H1 (cell line): ENCODE data around the gene CIC. TPM values are rescaled to one million over a fixed set of nuclear protein-coding genes. Genes with fewer than 3 reads are reported as not detected.

Source experiments
- KDM1A ChIP-seq: fragments of 200-600, 300-600 bp; sonication (generic); IDR thresholded peaks from 2 replicates; pipeline ENCODE4 v1.7.1; 2016; ENCODE audit warnings: mild to moderate bottlenecking, low read length, borderline replicate concordance
- RXRA ChIP-seq: IDR thresholded peaks from 2 replicates; pipeline ENCODE4 v1.6.1; 2011; ENCODE audit warnings: low read depth, mild to moderate bottlenecking, low read length, moderate library complexity; ENCODE audit not compliant: insufficient read depth
- TEAD4 ChIP-seq: IDR thresholded peaks from 2 replicates; pipeline ENCODE4 v1.6.1; 2012; ENCODE audit warnings: low read depth, low read length, inconsistent platforms, mixed read lengths
- polyA plus RNA-seq, 7 experiments: library from polyadenylated mRNA; depleted of rRNA in 3 of 7; stranded (reverse) in 5 of 7; unstranded in 2 of 7; fragments of >200 nt in 5 of 7; fragments of 200-250 nt in 2 of 7; gene quantifications; 1 replicate in 5 of 7; 2 replicates in 1 of 7; 4 replicates in 1 of 7; pipeline versions ENCODE4 v1.2.1 to v1.2.3, GENCODE V29; 2011 to 2013; ENCODE audit warnings: missing spikeins in 2 of 7, mixed read lengths in 2 of 7
- total RNA-seq: library from RNA; stranded (reverse); fragmentation: NEBNext Ultra II Directional; extraction: Animal tissue kit (Norgen Biotek cat#: 25700); gene quantifications from 2 replicates; pipeline ENCODE4 v1.2.1, GENCODE V29; 2021

CIC gene
- total and polyA plus RNA-seq, 2 of the 8 experiments (the other 6 are each of a cell fraction or from before 2014, with no cell fraction given), result 13.2 to 43.6 TPM

DNA sequence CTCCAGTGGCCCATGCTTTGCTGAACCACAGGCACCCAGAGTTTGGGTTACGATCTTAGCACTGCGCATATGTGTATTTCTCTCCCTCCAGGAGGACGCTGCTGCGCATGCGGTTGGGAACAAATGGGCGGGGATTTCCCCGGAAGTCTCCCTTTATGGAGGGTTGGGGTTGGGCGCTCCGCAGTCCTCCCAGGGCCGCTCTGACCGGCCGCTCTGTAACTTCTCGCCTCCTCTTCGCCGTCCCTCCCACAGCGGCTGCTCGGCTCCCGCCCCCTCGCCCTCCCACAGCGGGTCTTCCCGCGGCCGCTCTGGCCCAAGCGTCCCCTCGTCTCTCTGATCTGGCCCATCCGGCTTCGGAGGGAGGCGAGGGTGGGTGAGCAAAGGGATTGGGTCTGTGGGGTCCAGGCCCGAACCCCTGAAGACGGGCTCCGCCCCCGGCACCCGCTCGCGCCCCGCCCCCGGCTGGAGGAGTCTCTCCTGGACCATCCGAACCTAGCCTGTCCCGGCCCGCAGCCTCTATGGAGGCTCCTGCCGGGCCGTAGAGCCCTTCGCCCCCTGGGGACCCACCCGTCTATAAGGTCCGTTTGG lies 56.4 kb downstream of the CIC start, which contains the start of gene MEGF8 (continued):
- TF ChIP-seq KDM1A (no peak), TEAD4 (no peak), RXRA (no peak)
